Stimulated activated CD4-positive, alpha-beta T cell treated with anti-CD3 and anti-CD28 coated beads, TNF-alpha, amount 100 ng/mL, for 1 hour (primary cell): ENCODE data around the gene PPP1R13L.

Experiments
- DNase-seq, 3 donors: peaks; one replicate each; pipeline ENCODE4 v3.0.0-alpha.2; 2020; ENCODE audit warnings: low read depth in 3 of 3, low spot score in 1 of 3

The PPP1R13L gene

DNA sequence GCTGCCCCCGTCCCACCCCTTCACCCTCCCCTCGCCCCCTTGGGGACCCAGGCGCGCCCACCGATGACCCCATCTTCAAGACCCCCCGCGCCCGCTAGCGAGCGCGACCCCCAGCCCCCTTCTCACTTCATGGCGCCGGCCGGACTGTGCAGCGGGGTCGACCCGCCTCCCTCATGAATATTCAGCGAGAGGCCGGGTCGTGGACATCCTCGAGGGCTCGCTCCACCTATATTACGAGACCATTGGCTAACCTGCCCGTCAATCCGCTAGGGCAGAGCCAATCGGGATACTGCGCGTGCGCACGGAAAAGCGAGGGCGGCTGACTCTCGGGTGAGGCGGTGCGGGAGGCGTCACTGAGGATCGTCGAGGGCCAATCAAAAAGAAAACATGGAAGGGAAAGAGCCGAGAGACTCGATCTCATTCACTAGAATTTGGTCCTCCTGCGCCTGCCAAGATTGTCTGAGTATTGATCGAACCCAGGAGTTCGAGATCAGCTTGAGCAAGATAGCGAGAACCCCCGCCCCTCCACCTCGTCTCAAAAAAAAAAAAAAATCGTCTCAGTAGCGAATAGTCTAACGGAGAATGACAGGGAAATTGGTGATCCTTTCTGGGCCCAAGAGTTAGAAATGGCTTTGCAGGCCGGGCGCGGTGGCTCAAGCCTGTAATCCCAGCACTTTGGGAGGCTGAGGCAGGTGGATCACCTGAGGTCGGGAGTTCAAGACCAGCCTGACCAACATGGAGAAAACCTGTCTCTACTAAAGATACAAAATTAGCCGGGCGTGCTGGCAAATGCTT, 34.3 kb downstream of the PPP1R13L start, which contains the start of gene ERCC2:
ERCC2 (minus strand) TSS at position 164 of the 795 bp plus-strand sequence; CDS start at position 131, 33 bp downstream.
- DNase-seq, result peak; percentile 99 to 100 (median 99)

DNA sequence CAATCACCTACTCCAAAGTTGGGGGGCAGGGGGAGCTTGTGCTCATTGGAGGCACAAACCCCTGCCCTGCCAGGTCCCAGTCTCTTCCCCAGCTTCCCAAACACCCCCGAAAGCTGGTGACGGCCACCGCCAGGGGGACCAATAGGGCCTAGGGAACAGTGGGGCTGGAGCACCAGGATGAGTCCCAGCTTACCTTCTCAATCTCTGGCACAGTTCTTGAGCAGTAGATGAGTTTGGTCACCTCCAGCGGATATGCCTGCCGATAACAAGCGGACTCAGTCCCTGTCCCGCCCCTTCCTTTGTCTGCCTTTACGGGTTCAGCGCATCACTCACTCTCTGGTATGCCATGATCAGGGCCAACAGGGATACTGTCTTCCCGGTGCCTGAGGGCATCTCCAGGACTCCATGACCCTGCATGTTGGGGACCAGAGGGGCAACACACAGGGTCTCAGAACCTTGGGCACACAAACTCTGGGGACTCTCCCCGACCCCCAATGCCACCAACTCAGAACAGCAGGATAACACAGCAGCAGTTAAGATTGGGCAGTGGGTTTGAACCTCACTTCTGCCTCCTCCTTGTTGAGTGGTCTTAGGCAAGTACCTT, 36.0 kb downstream of the PPP1R13L start:
- no peak for DNase-seq

DNA sequence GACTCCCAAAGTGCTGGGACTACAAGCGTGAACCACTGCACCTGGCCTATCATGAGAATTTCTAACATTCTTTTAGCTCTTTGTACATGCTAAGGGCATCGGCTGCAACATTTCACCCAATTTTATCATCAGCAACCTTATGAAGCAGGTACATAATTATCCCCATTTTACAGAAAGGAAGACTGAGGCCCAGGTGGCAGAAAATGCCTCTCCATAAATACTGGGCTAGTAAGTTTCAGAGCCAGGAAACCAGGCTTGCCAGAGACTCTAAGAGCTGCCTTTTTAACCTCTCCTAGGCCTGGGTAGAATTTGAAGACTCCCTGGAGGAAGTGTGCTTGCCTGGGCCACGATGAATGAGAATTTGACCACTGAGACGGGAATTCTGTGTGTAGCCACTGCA, 36.7 kb downstream of the PPP1R13L start:
- DNase-seq, result no peak

DNA sequence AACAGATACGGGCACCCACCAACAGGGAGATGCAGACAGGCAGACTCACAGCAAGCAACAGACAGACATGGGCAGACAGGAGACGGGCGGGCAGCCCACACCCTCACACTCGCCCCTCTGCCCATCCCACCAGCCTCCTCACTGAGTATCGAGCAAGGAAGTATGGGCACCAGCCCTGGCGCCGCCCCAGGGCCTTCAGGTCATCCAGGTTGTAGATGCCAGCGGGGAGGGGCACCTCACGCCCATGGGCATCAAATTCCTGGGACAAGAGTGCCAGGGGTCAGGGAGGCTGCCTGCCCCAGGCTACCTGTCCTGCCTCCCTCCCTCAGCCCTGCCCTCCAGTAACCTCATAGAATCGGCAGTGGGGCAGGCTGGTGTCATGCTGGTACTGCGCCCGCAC, 40.2 kb downstream of the PPP1R13L start:
- DNase-seq, result no peak

DNA sequence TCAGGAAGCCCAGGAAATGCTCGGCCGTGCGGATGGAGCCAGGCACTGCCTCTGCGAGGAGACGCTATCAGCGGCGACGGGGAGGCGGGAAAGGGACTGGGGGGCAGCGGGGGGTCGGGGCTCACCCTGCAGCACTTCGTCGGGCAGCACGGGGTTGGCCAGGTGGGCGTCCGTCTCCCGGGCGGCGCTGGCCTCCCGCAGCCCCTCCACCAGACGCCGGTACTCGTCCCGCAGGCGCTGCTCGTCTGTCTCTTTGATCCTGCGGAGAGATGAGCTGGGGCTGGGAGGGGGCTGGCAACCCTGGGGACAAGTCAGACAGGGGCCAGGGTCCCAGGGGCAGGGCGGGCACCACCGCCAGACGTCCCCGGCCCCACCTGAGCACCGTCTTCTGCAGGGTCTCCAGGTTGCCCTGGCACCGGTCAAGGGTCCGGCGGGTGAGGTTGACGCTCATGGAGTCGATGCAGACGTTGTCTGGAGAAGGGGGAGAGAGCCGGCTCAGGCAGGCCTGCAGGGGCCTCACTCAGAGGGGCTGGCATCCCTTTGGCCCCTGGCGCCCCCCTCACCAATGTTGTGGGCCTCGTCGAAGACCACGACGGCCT, 40.9 kb downstream of the PPP1R13L start:
- DNase-seq, result no peak

DNA sequence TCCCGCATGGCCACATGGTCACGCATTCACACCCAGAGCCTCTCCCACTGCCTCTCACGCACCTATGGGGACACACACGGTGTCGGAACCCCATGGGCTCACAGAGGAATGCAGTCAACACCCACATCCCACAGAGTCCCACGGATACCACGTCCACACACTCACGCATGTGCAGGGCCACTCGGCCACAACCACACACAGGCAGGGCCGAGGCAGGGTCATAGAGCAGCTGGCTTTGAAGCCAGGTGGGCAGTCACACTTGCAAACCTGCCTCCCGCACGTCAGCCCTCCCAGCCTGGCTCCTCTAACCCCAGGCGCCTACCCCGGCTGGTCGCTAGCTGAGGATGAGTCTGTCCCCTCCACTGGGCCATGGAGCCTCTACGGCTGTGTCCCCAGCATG, 42.6 kb downstream of the PPP1R13L start:
- no peak for DNase-seq

DNA sequence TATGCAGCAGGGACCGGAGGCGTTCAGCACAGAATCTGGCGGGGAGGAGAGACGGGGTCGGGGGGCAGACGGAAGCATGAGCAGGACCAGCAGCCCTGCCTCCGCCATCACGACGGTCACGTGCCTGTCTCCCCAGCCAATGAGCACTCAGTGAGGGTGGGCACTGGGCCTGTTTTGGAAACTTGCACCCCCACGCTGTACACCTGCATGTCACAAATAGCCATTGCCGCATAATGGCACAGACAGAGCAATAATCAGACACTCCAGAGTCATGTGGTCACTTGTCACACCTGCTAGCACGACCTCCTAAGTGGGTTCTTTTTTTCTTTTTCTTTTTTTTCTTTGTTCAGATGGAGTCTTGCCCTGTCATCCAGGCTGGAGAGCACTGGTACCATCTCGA, 43.3 kb downstream of the PPP1R13L start:
- no peak for DNase-seq

DNA sequence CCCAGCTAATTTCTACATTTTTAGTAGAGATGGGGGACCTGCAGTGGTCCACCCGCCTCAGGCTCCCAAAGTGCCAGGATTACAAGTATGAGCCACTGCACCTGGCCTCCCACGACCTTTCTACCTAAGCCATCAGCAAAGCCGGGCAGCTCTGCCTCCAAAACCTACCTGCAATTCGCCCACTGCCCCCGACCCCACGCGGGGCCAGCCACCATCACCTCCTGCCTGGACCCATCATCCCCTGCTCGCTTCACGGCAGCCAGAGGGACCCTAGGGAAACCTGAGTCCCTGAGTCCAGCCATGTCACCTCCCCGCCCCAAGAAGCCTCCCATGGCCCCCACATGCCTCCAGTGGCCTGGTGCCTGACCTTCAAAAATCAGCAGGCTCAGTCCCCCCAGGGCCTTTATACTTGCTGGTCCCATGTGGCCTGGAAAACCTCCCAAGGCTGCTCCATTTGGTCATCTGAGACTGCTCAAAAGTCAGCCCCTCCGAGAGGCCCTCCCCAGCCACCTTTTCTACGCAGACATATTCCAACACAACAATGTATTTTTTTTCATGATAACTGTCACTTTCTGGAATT, 46.6 kb downstream of the PPP1R13L start:
- no peak for DNase-seq

DNA sequence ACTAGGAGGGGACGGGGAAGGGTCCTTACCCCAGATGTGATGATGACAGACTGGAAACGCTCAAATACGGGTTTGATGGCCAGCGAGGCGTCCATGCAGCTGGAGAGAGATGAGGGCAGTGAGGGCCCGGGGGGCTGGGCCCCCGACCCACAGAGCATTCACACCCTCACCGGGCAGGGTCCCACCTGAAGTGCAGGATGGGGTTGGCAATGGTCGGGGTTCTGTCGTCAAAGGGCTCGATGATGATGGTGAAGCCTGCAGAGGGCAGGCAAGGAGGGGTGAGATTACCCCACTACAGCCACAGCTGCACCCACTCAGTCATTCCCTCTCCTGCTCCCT, 47.5 kb downstream of the PPP1R13L start:
- no peak for DNase-seq

DNA sequence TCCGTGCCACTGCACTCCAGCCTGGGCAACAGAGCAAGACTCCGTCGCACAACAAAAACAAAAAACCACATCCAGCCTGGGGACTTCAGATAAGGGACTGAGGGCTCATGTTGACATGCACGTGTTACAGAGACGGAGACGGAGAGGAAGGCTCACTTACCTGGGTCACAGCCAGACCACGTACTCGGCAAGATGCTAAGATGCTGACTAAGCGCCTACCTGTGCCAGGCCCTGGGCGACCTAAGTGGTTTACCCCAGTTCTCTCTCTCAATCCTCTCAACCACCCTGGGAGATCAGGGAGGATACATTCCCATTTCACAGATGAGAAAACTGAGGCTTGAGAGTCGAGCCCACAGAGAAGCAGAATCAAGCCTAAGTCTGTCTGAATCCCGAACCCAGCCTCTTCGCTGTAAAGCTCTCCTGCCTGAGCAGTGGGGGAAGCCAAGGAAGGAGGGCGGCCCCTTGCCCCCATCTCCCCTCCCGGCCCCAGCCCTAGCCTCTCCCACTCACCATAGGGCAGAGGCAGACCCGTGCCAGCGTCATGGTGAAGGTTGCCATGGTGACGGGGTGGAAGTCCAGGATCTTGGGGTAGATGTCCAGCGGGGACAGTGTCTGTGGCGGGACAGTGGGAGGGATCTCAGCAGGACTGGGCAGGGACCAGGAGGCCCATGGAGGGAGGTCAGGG, 48.0 kb downstream of the PPP1R13L start:
- DNase-seq, result no peak

DNA sequence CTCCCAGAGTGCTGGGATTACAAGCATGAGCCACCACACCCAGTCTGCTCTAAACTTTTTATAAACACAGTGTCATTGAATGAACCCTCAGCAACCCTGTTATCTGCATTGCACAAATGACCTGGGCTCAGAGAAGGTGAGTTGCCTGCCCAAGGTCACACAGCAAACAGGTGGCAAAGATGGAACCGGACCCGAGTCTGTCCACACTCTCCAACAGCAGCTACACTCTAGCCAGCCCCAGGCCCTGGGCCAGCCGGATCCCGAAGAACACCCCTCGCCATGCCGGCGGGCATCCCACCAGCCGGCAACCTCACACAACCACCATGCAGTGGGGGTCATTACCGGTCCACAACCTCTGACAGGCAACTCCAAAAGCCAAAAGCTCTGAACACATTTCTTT, 49.0 kb downstream of the PPP1R13L start:
- DNase-seq, result no peak

DNA sequence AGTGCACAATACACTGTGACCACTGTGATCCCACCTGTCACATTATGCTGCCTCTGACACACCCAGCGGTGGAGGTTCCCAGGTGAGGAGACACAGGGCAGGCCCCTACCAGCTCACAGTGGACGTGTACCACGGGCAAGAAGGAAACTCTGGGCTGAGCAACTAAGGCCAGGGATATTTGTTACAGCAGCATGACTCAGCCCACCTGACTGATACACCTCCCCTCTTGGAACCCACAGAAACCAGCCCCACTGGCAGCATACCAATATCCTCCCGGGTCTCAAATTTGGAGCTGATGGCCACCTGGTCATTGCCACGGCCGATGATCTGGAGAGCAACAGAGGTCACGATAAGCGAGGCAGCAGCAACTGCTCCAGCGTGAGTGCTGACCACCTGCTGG, 49.5 kb downstream of the PPP1R13L start:
- DNase-seq, result no peak

DNA sequence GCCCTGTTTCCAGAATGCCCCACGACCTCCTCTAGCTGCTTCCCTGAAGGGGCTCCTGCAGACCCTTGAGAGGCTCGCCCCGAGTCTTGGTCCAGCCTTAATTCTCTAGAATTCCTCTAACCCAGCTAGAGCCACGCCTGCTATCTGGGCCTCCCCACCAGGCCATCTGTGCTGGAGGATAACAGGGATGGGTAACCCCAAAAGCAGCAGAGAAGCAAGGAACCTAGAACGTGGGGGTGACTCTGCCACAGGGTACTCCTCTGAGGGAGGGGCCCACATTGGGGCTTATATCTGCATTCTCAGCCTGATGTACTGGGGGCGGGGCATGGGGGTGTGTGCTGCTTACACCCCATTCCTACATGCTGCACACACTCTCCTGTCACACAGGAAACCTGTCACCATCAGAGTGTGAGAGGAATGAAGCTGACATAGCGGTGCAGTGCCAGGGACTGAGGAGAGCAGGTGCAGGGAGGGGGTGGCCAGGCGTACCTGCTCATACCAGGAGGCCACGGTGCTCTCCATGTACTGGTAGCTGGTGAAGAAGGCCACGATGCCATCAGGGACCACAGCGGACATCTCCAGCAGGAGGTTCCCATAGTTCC, 50.5 kb downstream of the PPP1R13L start:
- no peak for DNase-seq

DNA sequence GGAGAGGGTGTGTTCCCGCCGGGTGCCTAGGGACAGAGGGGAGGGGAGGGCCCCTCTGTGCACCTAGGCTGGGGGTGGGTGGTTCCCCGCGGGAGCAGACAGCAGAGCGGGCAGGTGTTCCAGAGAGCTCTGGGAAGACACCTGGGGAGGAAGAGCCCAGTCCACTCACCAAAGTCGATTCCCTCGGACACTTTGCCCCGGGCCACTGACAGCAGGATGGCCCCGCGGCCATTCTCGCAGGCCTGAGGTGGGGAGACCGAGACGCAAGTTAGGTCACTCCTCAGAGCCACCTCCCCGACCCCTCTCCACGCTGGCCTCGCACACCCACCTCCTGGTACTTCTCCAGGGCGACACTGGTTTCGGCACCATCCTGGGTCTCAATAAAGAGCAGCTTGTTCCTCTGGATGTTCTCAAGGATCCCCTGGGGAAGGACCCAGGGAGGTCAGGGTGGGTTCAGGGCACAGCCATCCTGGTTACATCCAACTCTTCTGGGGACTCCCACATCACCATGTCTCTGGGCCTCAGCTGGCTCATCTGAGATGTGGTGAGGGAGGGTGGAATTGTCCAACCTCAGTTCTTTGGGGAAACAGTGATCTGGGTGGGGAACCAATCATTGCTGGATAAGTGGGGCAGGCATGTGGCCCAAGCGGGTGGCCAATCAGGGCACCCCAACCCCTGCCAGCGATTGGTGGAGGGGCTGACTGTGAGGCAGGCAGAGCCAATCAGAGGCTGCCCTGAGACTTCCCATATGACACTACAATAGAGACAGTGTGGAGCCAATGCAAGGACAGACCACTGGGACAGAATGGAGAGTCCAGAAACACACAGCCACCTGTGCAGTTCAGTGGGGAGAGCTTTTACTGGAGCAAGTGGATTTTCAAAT, 51.7 kb downstream of the PPP1R13L start:
- DNase-seq, result no peak

DNA sequence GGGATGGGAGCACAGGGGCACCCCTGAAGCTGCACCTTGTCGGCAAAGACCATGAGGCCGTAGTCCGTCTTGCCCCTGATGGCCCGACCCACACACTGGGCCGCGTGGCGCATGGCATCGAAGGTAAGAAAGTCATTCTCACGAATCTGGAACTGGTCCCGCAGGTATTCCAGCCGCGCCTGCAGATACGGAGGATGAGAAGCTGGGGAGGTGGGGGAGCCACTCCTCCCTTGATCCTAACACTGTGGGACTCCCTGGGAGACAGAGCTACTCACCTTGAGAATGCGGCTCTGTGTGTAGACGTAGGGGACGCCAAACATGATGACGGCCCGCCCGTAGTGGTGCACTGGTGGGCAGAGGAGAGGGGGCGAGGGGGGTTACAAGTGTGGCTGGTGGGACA, 52.4 kb downstream of the PPP1R13L start:
- DNase-seq, result no peak

DNA sequence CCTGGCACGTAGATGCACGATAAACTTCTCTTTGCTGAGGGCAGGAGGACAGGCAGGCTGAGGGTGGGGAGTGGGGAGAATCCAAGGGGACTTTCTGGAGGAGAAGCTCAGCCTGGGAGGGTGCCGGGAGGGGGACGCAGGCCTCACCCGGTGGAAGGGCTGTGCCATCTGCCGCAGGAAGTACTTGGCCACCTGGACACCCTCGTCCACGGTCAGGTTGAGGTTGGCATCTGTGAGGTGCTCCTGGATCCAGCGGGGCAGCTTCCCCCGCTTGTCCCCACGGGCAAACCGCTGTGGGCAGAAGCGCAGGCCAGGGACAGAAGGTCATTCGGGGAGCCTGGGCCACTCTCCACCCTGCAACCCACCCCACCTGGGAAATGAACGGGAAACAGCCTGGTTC, 52.8 kb downstream of the PPP1R13L start:
- no peak for DNase-seq

DNA sequence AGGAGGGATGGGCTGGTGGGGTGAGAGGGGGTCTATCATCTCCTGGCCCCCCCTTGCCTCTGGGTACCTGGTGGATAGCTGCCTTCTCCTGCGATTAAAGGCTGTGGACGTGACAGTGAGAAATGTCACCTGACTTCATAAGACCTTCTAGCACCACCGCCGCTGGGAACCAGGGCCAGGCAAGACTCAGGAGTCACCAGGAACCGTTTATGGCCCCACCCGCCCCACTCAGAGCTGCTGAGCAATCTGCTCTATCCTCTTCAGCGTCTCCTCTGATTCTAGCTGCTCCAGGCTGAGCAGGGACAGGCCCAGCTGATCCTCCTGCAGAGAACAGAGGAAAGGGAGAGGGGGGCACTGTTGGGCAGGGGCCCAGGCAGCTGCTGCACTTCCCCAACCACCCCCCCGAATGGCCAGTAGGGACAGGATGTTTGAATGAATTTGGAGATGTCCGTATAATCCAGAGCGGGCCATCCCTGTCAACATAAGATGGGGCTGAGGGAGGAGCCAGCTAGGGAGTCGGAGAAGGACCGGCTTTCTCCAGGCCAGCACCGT, 53.4 kb downstream of the PPP1R13L start:
- no peak for DNase-seq

DNA sequence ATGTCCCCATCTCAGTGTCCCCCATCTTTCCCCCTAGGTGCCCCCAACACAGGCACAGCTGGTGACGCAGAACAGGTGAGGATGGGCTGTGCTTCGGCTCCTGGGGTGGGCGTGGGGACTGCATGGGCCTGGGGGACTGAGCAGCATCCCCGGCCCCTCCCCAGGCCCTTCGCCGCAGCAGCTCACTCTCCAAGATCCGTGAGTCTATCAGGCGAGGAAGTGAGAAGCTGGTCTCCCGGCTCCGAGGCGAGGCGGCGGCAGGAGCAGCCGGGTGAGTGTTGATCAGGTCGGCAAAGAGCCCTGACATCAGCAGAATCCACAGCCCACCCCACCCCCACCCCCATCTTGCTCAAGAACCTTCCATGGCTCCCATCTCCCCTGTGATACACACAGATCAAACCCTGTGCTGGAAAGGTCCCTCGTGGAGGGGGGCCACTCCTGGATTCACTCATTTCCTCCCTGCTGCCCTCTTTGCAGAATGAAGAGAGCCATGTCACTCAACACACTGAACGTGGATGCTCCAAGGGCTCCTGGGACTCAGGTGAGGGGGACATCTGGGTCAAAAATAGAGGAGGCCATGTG, 54.3 kb downstream of the PPP1R13L start:
- DNase-seq, result no peak

DNA sequence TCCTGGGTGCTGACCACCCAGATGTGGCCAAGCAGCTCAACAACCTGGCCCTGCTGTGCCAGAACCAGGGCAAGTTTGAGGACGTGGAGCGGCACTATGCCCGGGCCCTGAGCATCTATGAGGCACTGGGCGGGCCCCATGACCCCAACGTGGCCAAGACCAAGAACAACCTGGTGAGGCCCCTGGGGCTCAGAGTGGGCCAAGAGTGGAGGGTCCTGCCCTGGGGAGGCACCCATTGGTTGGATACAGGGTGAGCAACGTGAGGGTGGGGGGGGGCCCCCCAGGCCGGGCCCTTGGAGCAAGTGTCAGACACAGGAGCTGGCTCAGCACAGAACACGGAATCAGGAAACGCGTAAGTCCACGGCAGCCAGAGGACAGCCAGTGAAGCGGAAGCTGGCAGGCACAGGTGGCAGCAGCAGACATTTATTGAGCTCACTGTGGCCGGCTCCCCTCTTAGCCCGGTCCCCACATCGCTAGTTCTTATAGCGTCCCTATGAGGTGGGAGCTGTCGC, 55.4 kb downstream of the PPP1R13L start:
- DNase-seq, result no peak

DNA sequence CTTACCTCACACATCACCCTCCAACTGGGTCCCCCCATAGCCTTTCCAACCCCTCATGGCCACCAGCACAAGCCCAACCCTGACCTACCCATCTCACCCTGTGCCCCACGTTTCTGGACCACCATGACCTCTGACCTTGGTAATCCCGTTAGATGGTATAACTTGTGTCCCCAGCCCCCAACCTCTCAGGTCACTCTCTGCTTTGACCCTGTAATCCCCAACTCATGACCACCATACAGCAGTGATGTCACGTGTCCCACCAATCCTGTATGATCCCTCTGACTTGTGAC, 55.8 kb downstream of the PPP1R13L start:
- no peak for DNase-seq
